ENCODE measurements around the gene ATP7B. TPM values are rescaled to one million over a fixed set of nuclear protein-coding genes. Genes with fewer than 3 reads are reported as not detected.

ATP7B gene
- total and polyA plus RNA-seq, 2 donors (not counting 3 experiments of a cell fraction or from before 2014, with no cell fraction given) = 4.2 to 8.0 TPM

DNA sequence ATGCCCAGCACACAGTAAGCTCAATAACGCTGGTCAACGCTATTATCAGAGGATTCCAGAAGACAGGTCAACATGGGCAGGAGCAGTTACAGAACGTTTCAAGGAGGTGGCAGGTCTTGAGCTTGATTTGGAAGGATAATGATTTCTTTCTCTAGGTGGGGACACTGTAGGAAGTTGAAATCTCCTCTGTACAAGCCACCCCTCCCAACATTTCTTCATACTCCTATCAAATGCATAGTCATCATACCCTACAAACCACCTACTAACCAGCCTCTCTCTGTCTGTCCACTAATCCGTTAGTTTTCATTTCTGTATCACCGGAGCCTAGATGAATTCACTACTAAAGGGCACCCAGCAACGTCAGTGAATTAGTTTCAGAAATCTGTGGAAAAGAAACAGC lies 1.3 kb downstream of the ATP7B start:
- CTCF ChIA-PET = no interaction called here
- no peaks in the 10 kb centered on the region for H3K36me3 ChIP-seq (ENCODE audit: control insufficient read depth in 2 of 2, extremely low read depth in 1 of 2, insufficient read depth in 2 of 2, low read length in 2 of 2)
- dilution Hi-C loops (cut with MboI; ENCODE audit: extremely low pct_ligation_motif_present, low sequenced_read_pairs) (no loop called here), intact Hi-C loops (cut with micrococcal nuclease) (loop anchor here (2.0 to 5.0 kb wide), 3 partner anchors 113 to 428 kb away; partner anchors contain the start of genes DHRS12 and WDFY2)
- DNase-seq (ENCODE audit: low read depth, low spot score) = no peak
- peaks cover 18% of the 10 kb centered on the region for H3K79me2 ChIP-seq (ENCODE audit: control insufficient read depth, insufficient read depth, low read length)
- H3K4me3 ChIP-seq (replicated peaks in 1 of 3; ENCODE audit: insufficient read depth in 1 of 3, low read depth in 1 of 3, low read length in 3 of 3) = no peak overlapping the region
- H3K4me1 ChIP-seq (ENCODE audit: control insufficient read depth, extremely low read depth, insufficient read depth, low read length) = peaks cover 14% of the 10 kb centered on the region
- TF ChIP-seq MYC (IDR thresholded peaks at IDR 0.05; ENCODE audit: low read depth, low read length) = no peak
- TF ChIP-seq GATA2 (IDR thresholded peaks at IDR 0.05; ENCODE audit: insufficient read depth, insufficient read length, low read depth, low read length) = no peak
- TF ChIP-seq FOS (IDR thresholded peaks at IDR 0.05; ENCODE audit: borderline replicate concordance, insufficient read depth, low read length) = no peak
- no peak for TF ChIP-seq POLR2A (IDR thresholded peaks at IDR 0.05; ENCODE audit: low read depth, low read length)
- TF ChIP-seq MAX (IDR thresholded peaks at IDR 0.05; ENCODE audit: insufficient read depth, insufficient read length) = no peak
- TF ChIP-seq POLR2AphosphoS5 (IDR thresholded peaks at IDR 0.05; ENCODE audit: insufficient read depth, low read depth, low read length) = no peak
- TF ChIP-seq, protein P1, sequence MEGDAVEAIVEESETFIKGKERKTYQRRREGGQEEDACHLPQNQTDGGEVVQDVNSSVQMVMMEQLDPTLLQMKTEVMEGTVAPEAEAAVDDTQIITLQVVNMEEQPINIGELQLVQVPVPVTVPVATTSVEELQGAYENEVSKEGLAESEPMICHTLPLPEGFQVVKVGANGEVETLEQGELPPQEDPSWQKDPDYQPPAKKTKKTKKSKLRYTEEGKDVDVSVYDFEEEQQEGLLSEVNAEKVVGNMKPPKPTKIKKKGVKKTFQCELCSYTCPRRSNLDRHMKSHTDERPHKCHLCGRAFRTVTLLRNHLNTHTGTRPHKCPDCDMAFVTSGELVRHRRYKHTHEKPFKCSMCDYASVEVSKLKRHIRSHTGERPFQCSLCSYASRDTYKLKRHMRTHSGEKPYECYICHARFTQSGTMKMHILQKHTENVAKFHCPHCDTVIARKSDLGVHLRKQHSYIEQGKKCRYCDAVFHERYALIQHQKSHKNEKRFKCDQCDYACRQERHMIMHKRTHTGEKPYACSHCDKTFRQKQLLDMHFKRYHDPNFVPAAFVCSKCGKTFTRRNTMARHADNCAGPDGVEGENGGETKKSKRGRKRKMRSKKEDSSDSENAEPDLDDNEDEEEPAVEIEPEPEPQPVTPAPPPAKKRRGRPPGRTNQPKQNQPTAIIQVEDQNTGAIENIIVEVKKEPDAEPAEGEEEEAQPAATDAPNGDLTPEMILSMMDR (IDR thresholded peaks at IDR 0.05; ENCODE audit: extremely low read depth in 1 of 2, insufficient read depth in 1 of 2, low read depth in 1 of 2, low read length in 2 of 2) = no peak
- TF ChIP-seq EZH2 (IDR thresholded peaks at IDR 0.05; ENCODE audit: borderline replicate concordance, low read depth, low read length, severe bottlenecking) = no peak
- TF ChIP-seq JUN (IDR thresholded peaks at IDR 0.05; ENCODE audit: borderline replicate concordance, insufficient read depth, insufficient read length, low read depth) = no peak
- H3K9me3 ChIP-seq (replicated peaks; ENCODE audit: control insufficient read depth, insufficient read depth, low read length) = no peaks in the 10 kb centered on the region
- no peak overlapping the region for H3K9ac ChIP-seq (replicated peaks; ENCODE audit: extremely low read depth, insufficient read depth, low read length)
- no peak for FAIRE-seq
- no peak overlapping the region for H3K27ac ChIP-seq (ENCODE audit: insufficient read depth, low read depth, low read length)
- BruUV-seq (replicated peaks) = no TSS peak
- H3K9me1 ChIP-seq (replicated peaks; ENCODE audit: control insufficient read depth, extremely low read depth, insufficient read depth, low read length) = no peaks in the 10 kb centered on the region
- peaks cover 13 to 14% of the 10 kb centered on the region in 2 experiments for H3K27me3 ChIP-seq (ENCODE audit: control insufficient read depth in 2 of 2, insufficient read depth in 2 of 2, low read length in 2 of 2)
- no peak overlapping the region for H3K4me2 ChIP-seq (ENCODE audit: insufficient read depth, low read length)
- POLR2A ChIA-PET = no interaction called here
- no peaks in the 10 kb centered on the region for H4K20me1 ChIP-seq (replicated peaks; ENCODE audit: control insufficient read depth, extremely low read depth, insufficient read depth, low read length)
- no peak overlapping the region for H2AFZ ChIP-seq (ENCODE audit: low read depth, low read length)
